GM12892 (cell line): Measurements from ENCODE around the gene CORO2A.

Experiments used
- DNase-seq: peaks from one replicate; pipeline ENCODE4 v3.0.0; 2011; ENCODE audit not compliant: insufficient read length
- FAIRE-seq: peaks from 2 replicates; lab custom pipeline; 2011; peaks lifted over from hg19 to GRCh38; lab: Jason Lieb, UNC
- POLR2A ChIP-seq: IDR thresholded peaks from 2 replicates; pipeline ENCODE4 v1.6.1; 2011; ENCODE audit warnings: low read depth, low read length, control low read depth
- POLR2AphosphoS5 ChIP-seq: IDR thresholded peaks from 2 replicates; pipeline ENCODE4 v1.6.1; 2011; ENCODE audit warnings: low read depth, low read length, control low read depth
- TAF1 ChIP-seq: IDR thresholded peaks from 2 replicates; pipeline ENCODE4 v1.6.1; 2011; ENCODE audit warnings: low read depth, mild to moderate bottlenecking, control low read depth, low read length, borderline replicate concordance

Gene CORO2A

GRCh38 chr9:98161851-98162250 lies 30.6 kb downstream of the CORO2A start:
- FAIRE-seq: no peak
- no peak for TF ChIP-seq POLR2A
- TF ChIP-seq TAF1: no peak
- no peak for TF ChIP-seq POLR2AphosphoS5
- DNase-seq: no peak

- DNase-seq: no peak
- TF ChIP-seq TAF1 (no peak), POLR2AphosphoS5 (no peak), POLR2A (no peak)
- no peak for FAIRE-seq
These were observed 32.6 kb downstream of the CORO2A start for GRCh38 chr9:98159790-98160189.

- TF ChIP-seq POLR2A (no peak), POLR2AphosphoS5 (no peak)
- DNase-seq: no peak
- no peak for FAIRE-seq
These were observed 33.1 kb downstream of the CORO2A start for GRCh38 chr9:98159301-98159700.

- FAIRE-seq: no peak
- DNase-seq: no peak
- TF ChIP-seq POLR2AphosphoS5: no peak
These were observed 34.2 kb downstream of the CORO2A start for GRCh38 chr9:98158071-98158831.

- FAIRE-seq (no peak), DNase-seq (no peak)
- TF ChIP-seq POLR2A (no peak), TAF1 (no peak), POLR2AphosphoS5 (no peak)
These were observed 35.1 kb downstream of the CORO2A start for GRCh38 chr9:98157372-98157771.

- DNase-seq (no peak), FAIRE-seq (no peak)
- TF ChIP-seq POLR2AphosphoS5 (no peak), POLR2A (no peak), TAF1 (no peak)
These were observed 37.8 kb downstream of the CORO2A start for GRCh38 chr9:98154678-98155077.

- TF ChIP-seq TAF1 (no peak), POLR2A (no peak), POLR2AphosphoS5 (no peak)
- no peak for DNase-seq
- no peak for FAIRE-seq
These were observed 39.9 kb downstream of the CORO2A start for GRCh38 chr9:98152526-98152925.

- no peak for DNase-seq
- FAIRE-seq: no peak
- TF ChIP-seq POLR2AphosphoS5 (no peak), POLR2A (no peak), TAF1 (no peak)
These were observed 41.7 kb downstream of the CORO2A start for GRCh38 chr9:98150721-98151120.

- TF ChIP-seq POLR2A (no peak), POLR2AphosphoS5 (no peak), TAF1 (no peak)
- FAIRE-seq (no peak), DNase-seq (no peak)
These were observed 42.3 kb downstream of the CORO2A start for GRCh38 chr9:98150164-98150563.

- DNase-seq: no peak
- TF ChIP-seq POLR2A (no peak), TAF1 (no peak), POLR2AphosphoS5 (no peak)
- no peak for FAIRE-seq
These were observed 43.0 kb downstream of the CORO2A start for GRCh38 chr9:98149422-98149821.

- DNase-seq: no peak
- no peak for TF ChIP-seq TAF1
- no peak for TF ChIP-seq POLR2A
- TF ChIP-seq POLR2AphosphoS5: no peak
- FAIRE-seq: no peak
These were observed 44.0 kb downstream of the CORO2A start for GRCh38 chr9:98148486-98148885.

- no peak for FAIRE-seq
- TF ChIP-seq POLR2A (no peak), POLR2AphosphoS5 (no peak)
- DNase-seq: no peak
These were observed 44.9 kb downstream of the CORO2A start for GRCh38 chr9:98147582-98147981.
